GM18873 (cell line): Measurements from ENCODE around the gene PGLYRP4.

Experiments
- ATAC-seq: cut with Tn5 transposase; IDR thresholded peaks from one replicate; pipeline ENCODE4 v1.9.1; 2021; ENCODE audit warnings: mild to moderate bottlenecking, moderate library complexity, moderate number of reproducible peaks; ENCODE audit not compliant: unreplicated experiment, low FRiP score

The PGLYRP4 gene

GRCh38 chr1:153305682-153306081, 43.0 kb downstream of the PGLYRP4 start:
- no peak for ATAC-seq

- no peak for ATAC-seq
Observed at GRCh38 chr1:153302308-153302707, 46.3 kb downstream of the PGLYRP4 start.

GRCh38 chr1:153293851-153294250, 54.8 kb downstream of the PGLYRP4 start:
- ATAC-seq: no peak

DNA sequence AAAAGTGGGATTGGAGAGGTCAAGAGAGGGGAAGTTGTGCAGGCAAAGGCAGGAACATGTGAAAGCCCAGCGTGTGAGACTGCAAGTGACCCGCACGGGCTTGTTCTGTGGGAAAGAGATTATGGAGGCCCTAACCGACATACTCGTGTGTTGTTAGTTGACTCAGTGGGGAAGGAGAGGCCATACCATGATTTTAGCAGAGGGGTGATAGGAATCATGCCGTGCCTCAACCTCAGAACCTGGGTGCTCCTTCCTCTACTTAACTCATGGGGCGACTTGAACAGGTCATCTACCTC, 55.2 kb downstream of the PGLYRP4 start:
- ATAC-seq: no peak

GRCh38 chr1:153292740-153293479, 55.7 kb downstream of the PGLYRP4 start:
- no peak for ATAC-seq

- ATAC-seq: no peak
Observed at GRCh38 chr1:153292185-153292584, 56.5 kb downstream of the PGLYRP4 start.

DNA sequence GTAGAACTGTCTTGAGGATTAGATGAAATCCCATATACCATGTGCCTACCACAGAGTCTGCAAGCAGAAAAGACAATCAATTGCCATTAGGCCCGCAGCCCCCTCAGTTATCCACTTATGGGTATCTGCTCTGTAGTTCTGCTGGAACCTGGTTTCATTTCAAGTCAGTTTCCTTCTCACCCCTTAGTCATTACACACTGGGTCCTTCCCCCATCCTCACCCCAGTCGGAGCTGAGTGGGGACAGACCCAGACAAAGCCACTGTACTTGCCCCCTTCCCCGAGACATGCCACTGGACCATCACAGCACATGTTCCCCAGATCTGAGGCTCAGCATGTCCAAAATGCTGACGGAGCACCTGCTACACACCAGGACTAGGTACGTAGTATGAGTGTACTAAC, 57.1 kb downstream of the PGLYRP4 start:
- ATAC-seq: no peak

GRCh38 chr1:153288634-153289275, 59.9 kb downstream of the PGLYRP4 start:
- no peak for ATAC-seq
